Measurements from ENCODE around the gene FER.

FER gene

GRCh38 chr5:108730617-108731340 is 16.9 kb upstream of the FER start:
- Histone ChIP-seq H3K27ac (ENCODE audit: low read depth, low read length) (no peak overlapping the region), H3K9me2 (replicated peaks; ENCODE audit: control insufficient read depth, low read length) (no peaks in the 10 kb centered on the region), H3K36me3 (ENCODE audit: control insufficient read depth, low read length) (no peaks in the 10 kb centered on the region), H3F3A (ENCODE audit: control insufficient read depth, insufficient read depth) (peaks cover 5% of the 10 kb centered on the region; the same call in 1 of the 2 replicates), H3K27me3 (ENCODE audit: control insufficient read depth, low read length) (peaks cover 2% of the 10 kb centered on the region), H3K79me2 (ENCODE audit: control insufficient read depth, low read length) (no peaks in the 10 kb centered on the region), H3K4me3 (ENCODE audit: low read length) (no peak overlapping the region), H3K9me3 (ENCODE audit: control insufficient read depth, insufficient read depth, low read length) (no peaks in the 10 kb centered on the region), H3K4me1 (ENCODE audit: control insufficient read depth, low read length) (peaks cover 36% of the 10 kb centered on the region), H4K20me1 (ENCODE audit: control insufficient read depth, insufficient read depth, low read depth, low read length) (no peaks in the 10 kb centered on the region), H3K4me2 (ENCODE audit: low read length) (no peak overlapping the region)
- TF ChIP-seq EZH2phosphoT487 (IDR thresholded peaks at IDR 0.05; ENCODE audit: borderline replicate concordance, low read length) (no peak), CTCF (IDR thresholded peaks at IDR 0.05; ENCODE audit: low read depth, low read length, poor library complexity, severe bottlenecking) (no peak)

- Histone ChIP-seq H3K36me3 (ENCODE audit: control insufficient read depth, low read length) (no peaks in the 10 kb centered on the region), H3K4me1 (ENCODE audit: control insufficient read depth, low read length) (peaks cover under 1% of the 10 kb centered on the region; the same call in 1 of the 2 replicates), H3K27ac (ENCODE audit: low read depth, low read length) (no peak overlapping the region), H4K20me1 (ENCODE audit: control insufficient read depth, insufficient read depth, low read depth, low read length) (no peaks in the 10 kb centered on the region), H3K27me3 (ENCODE audit: control insufficient read depth, low read length) (peaks cover 2% of the 10 kb centered on the region; the same call in 1 of the 2 replicates), H3K4me2 (ENCODE audit: low read length) (no peak overlapping the region), H3F3A (ENCODE audit: control insufficient read depth, insufficient read depth) (no peaks in the 10 kb centered on the region), H3K79me2 (ENCODE audit: control insufficient read depth, low read length) (no peaks in the 10 kb centered on the region), H3K9me3 (ENCODE audit: control insufficient read depth, insufficient read depth, low read length) (no peaks in the 10 kb centered on the region), H3K4me3 (ENCODE audit: low read length) (no peak overlapping the region), H3K9me2 (replicated peaks; ENCODE audit: control insufficient read depth, low read length) (no peaks in the 10 kb centered on the region)
- TF ChIP-seq CTCF (IDR thresholded peaks at IDR 0.05; ENCODE audit: low read depth, low read length, poor library complexity, severe bottlenecking) (no peak), EZH2phosphoT487 (IDR thresholded peaks at IDR 0.05; ENCODE audit: borderline replicate concordance, low read length) (no peak)
Measured at GRCh38 chr5:108735790-108736189, 11.9 kb upstream of the FER start.

GRCh38 chr5:108736855-108737254 is 10.8 kb upstream of the FER start:
- H3K27ac ChIP-seq (ENCODE audit: low read depth, low read length), result no peak overlapping the region

More at GRCh38 chr5:108736855-108737254, 10.8 kb upstream of the FER start:
- Histone ChIP-seq H3K4me1 (ENCODE audit: control insufficient read depth, low read length) (no peaks in the 10 kb centered on the region), H3K9me3 (ENCODE audit: control insufficient read depth, insufficient read depth, low read length) (no peaks in the 10 kb centered on the region), H3K9me2 (replicated peaks; ENCODE audit: control insufficient read depth, low read length) (no peaks in the 10 kb centered on the region), H4K20me1 (ENCODE audit: control insufficient read depth, insufficient read depth, low read depth, low read length) (no peaks in the 10 kb centered on the region), H3K4me2 (ENCODE audit: low read length) (no peak overlapping the region), H3K4me3 (ENCODE audit: low read length) (no peak overlapping the region), H3K27me3 (ENCODE audit: control insufficient read depth, low read length) (peaks cover 2% of the 10 kb centered on the region; the same call in 1 of the 2 replicates), H3K36me3 (ENCODE audit: control insufficient read depth, low read length) (no peaks in the 10 kb centered on the region), H3F3A (ENCODE audit: control insufficient read depth, insufficient read depth) (no peaks in the 10 kb centered on the region), H3K79me2 (ENCODE audit: control insufficient read depth, low read length) (no peaks in the 10 kb centered on the region)
- no peak for TF ChIP-seq CTCF (IDR thresholded peaks at IDR 0.05; ENCODE audit: low read depth, low read length, poor library complexity, severe bottlenecking)
- no peak for TF ChIP-seq EZH2phosphoT487 (IDR thresholded peaks at IDR 0.05; ENCODE audit: borderline replicate concordance, low read length)
